Left forelimb (tissue), 1 donor: ENCODE results near the gene S1PR5.

Experiments
- DNase-seq: peaks from one replicate; pipeline ENCODE4 v3.0.0-alpha.2; 2018; ENCODE audit warnings: low spot score

Gene S1PR5

DNA sequence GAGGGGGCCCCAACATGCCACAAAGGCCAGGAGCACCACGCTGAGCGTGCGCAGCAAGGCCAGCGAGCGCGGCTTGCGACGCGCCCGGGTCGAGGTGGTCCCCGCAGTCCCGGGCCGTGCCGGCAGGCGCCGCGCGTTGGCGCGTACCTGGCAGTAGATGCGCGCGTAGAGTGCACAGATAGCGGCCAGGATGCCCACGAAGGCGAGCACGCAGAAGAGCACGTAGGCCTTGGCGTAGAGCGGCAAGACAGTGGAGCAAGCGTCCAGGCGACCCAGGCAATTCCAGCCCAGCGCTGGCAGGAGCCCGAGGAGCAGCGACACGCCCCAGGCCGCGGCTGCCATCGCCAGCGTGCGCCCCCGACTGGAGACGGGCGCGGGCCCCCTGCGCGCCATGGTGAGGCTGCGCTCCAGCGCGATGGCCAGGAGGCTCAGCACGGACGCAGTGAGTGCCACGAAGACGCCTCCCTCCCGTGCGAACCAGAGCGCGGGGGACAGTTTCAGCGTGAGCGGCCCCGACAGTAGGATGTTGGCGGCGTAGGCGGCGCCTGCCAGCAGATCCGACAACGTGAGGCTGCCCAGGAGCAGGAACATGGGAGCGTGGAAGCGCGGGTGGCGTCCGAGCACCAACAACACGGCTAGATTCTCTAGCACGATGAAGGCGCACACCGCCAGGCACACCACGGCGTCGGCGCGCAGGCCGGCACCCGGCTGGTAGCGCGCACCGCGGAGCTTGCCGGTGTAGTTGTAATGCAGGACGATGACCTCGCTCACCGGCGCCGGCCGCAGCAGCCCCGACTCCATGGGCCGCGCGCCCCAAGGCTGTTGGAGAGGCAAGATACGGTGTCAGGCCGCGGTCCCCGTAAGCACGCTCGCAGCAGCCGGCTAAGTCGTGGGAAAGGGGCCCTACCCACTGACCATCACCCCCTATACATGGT lies 2.8 kb downstream of the S1PR5 start:
- DNase-seq: no peak

DNA sequence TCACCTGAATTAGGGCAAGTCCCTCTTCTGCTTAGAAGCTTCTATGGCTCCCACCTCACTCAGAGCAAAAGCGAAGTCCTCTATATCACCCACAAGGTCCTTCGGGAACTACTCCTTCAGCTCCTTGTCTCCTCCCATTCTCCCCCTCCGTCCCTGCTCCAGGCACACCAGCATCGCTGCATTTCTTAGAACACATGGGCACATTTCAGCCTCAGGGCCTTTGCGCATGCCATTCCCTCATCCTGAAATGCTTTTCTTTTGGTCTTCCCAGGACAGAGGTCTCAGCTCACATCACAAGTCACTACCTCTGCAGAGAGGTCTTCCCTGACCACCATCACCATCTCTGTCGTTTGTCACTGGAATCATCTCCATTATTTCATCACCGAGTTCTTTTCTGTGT lies 4.0 kb downstream of the S1PR5 start:
- no peak for DNase-seq

DNA sequence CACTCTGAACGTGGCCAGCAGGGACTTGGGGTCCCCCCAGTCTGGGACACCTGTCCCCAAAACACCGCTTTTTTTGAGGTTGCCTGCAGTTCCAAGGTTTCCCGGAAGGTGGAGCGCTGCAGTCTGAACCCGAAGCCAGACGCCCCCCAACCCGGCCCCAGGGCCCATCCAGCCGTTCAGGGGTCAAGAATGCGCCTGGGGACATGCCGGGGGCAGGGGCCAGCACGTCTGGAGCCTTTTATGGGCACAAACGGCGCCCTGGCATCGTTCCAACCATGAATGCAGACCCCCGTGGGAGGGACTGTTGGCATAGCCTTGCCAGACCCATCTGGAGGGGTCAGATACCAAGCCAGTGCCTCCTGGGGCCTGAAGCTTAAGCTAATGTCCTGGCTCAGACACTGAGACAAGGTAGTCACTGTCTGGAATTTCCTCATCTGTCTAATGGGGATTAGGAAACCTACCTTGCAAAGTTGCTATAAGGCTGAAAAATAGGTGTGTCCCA lies 6.9 kb downstream of the S1PR5 start:
- DNase-seq: no peak

DNA sequence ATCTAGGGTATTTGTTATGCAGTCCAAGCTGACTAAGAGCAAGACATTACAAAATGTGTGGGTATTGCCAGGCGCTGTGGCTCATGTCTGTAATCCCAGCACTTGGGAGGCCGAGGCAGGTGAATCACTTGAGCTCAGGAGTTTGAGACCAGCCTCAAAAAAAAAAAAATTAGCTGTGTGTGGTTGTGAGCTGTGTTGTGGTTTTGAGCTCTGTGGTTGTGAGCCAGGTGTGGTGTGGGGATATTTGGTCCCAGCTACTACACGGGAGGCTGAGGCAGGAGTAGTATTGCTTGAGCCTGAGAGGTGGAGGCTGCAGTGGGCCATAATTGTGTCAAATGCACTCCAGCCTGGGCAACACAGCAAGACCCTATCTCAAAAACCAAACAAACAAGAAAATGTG lies 8.5 kb downstream of the S1PR5 start:
- DNase-seq: no peak

DNA sequence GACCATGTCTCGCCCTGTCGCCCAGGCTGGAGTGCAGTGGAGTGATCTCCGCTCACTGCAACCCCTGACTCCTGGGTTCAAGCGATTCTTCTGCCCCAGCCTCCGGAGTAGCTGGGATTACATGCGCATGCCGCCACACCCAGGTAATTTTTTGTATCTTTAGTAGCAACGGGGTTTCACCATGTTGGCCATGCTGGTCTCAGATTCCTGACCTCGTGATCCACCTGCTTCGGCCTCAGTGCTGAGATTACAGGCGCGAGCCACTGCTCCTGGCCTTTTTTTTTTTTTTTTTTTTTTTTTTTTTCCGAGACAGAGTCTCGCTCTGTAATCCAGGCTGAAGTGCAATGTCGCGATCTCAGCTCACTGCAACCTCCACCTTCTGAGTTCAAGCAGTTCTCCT lies 9.2 kb downstream of the S1PR5 start:
- DNase-seq: no peak

DNA sequence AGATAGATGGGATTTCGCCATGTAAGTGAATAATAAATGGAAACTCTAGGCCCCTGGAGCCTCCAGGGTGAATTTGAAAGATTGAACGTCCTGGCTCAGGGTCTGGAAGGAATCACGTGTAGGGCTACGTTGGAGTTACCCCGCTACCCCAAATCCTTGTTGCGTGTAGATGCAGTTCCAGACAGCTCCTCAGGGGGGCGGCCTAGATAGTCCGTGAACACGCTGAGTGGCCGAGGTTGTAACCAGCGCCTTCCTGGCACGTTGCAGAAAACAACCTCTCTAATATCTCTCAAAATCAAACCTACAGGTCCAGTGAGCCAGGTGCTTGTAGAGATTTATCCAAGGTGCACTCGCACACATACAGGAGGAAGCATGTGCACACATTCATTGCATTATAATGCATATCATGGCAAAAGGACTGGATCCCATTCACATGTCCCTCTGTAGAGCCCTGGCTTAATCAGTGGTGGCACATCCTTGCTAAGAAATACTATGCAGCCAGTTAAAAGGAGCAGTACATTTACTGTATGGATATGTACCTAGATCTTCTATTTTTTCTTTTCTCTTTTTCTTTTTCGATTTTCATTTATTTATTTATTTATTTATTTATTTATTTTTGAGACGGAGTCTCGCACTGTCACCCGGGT lies 11.5 kb downstream of the S1PR5 start:
- no peak for DNase-seq

DNA sequence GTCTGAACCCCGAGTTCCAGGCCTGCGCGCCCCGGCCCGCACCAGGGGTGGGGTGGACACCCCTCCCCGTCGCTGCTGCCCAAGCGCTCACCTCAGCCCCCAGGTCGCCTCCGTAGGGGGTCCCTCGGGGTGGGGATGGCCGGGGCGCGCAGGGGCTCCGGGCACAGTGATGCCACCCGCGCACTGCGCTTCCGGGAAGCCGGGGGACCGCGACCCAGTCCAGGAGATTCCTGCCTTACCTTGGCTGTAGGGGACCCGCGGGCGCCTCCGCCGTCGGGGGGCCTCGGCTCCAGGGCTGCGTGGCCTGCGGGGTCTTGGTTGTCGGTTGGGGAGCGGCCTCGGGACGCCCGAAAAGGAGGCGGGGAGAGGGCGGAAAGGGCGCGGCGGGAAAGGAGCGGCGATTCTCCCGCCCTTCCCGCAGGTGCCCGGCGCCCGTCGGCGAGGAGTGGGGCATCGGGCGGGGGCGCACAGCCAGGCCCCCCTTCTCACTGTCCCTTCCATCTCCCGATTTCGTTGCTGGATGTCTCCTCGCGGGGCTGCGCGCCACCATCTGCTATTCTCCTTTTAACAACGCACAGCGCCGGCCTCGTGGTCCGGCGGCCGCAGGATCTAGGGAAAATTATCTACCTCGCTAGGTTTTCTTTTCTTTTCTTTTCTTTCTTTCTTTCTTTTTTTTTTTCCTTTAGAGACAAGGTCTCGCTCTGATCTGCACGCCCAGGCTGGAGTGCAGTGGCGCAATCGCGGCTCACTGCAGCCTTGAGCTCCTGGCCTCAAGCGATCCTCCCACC lies 14.1 kb downstream of the S1PR5 start, which contains the start of gene KEAP1:
Gene KEAP1, minus strand, starts transcription at position 355 of the 788 bp plus-strand sequence. CDS start 3,323 bp downstream, outside the sequence.
- DNase-seq: no peak

DNA sequence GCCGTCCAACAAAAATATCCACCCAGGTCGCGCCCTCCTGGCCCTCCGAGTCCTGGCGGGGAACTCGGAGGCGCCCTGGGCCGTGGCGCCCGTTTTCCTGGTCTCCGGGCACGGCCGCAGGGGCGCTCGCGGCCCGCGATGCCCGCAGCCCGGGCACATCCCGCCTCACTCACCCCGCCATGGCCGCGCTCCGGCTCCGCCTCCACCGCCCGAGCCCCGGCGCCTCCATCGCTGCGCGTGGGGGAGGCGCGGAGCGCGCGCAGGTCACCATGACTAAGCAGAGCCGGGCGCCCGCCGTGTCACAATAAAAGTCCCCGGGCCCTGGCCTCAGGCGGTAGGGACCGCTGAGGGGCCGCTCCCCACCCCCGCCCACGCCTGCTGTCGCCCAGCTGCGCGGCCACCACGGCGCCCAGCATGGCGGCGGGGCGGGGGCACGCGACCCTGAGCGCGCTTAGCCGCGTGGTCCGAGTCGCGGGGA lies 14.7 kb downstream of the S1PR5 start:
- DNase-seq: peak; percentile 93

DNA sequence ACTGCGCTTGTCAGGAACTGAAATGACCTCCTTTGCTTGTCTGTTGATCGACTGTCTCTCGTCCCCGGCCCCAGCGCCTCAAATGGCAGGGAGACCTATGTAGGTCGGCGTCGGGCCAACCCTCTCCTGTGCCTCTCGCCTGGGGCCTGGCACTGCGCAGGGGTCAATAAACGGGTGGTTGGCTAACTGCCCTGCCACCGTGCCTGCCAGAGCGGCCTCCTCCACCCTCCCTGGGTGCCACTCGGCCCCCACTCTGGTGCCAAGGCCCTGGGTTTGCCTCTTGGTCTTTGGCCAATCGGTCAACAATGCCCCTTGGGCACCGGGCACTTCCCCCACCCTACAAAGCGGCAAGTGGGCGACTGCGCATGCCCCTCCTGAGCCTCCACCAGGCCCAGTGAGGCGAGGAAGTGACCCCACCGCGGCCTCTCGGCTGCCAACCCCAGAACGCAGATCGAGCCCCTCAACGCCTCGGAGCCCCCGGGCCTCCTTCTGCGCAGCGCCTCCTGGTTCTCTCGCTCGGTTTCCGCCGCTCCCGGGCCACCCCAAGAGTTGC lies 15.2 kb downstream of the S1PR5 start:
- peak; percentile 74 for DNase-seq

DNA sequence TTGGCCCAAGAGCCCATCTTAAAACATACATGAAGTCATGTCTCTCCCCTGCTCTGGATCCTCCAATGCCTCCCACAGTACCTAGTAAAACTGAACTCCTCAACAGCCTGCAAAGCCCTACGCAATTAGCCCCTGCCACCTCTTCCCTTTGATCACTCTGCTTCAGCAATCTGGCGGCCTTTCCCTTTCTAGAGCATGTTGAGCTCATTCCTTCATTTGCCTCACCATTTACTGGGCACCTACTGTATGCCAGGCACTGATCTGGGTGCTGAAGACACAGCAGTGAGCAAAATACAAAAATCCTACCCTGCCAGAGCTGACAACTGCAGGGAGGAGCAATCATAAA lies 17.0 kb downstream of the S1PR5 start:
- DNase-seq: no peak

DNA sequence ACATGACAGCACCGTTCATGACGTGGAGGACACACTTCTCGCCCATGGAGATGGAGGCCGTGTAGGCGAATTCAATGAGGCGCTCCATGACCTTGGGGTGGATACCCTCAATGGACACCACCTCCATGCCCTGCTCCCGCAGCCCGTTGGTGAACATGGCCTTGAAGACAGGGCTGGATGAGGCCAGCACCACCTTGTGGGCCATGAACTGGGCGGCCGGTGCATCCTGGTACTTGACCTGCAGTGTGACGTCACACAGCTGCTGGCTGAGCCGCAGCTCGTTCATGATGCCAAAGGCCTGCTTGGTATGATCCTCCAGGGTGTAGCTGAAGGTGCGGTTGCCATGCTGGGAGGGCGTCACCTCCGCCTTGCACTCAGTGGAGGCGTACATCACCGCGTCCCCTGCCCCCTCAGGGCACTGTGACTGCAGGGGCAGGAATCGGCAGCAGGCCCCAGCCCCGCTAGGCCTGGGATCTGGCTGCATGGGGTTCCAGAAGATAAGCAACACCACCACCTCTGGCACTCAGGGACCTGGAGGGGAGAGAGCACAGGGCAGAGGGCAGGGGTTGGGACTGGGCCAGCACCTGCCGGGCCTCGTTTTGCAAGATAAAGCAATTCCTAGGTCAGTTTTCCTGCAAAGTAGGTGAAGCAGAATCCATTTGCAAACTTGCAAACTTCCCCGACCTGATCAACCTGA lies 17.5 kb downstream of the S1PR5 start:
- no peak for DNase-seq

DNA sequence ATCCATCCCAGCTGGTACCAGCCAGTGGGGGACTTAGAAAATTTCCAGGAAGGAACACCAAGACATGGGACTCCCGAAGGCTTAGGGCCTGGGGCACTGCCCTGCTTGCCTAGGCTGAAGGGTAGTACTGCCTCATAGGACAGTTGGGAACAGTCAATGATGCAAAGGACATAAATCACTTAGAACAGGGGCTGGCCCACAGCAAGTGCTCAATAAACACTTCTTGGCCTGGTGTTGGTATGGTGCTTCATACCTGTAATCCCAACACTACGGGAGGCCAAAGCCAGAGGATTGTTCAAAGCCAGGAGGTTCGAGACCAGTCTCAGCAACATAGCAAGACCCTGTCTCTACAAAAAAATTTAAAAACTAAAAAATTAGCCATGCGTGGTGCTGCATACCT lies 19.9 kb downstream of the S1PR5 start:
- DNase-seq: no peak

DNA sequence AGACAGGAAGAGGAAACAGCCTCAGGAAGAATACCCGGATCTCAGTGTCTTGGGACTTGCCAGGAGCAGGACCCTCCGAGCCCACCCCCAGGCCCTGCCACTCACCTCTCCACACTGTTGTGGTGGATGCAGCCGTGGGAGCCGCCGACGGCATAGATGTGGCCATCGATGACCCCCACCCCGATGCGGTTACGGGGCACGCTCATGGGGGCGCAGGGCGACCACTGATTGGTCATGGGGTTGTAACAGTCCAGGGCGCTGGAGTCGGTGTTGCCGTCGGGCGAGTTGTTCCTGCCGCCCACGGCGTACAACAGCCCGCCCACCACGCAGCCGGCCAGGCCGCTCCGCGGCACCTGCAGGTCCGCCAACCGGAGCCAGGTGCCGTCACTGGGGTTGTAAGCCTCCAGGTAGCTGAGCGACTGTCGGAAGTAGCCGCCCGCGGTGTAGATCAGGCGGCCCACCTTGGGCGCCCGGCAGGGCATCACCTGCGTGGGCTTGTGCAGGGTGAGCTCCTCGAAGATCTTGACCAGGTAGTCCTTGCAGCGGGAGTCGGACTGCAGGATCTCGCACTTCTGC lies 25.7 kb downstream of the S1PR5 start:
- DNase-seq: no peak

DNA sequence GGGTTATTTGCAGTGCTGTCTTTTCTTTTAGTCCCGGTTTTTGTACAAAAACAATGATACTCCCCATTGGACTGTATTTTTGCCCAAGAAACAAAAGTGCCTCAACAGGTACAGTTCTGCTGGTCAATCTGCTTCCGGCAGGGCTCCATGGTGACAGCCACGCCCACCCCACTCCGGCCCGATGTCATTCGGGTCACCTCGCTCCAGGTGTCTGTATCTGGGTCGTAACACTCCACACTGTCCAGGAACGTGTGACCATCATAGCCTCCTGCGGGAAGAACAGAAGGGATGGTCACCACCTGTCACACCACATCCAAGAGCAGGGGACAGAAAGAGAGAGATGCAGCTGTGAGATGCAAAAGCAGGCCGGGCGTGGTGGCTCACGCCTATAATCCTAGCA lies 30.7 kb downstream of the S1PR5 start:
- no peak for DNase-seq

DNA sequence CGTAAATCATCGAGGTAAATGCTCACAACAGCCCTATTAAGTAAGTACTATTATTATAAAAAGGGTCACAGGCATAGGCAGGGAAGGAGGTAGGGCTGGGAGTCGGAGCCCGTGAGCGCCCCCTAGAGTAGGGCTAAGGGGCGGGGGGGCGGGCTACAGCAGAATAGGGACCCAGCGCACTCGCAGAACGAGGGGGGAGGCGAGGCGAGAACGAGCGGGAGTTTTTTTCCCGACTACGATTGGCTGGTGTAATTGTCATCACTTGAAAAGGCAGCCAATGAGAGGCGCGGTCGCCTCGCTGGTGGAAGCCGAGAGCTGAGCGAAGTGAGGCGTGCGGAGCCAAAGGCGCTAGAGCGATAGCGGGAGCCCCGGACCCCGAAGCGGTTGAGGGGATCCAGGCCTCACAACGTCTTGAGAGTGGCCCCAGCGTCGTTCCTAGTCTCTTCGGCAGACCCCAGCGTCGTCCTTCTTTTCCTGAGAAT lies 38.3 kb downstream of the S1PR5 start:
- peak; percentile 87 for DNase-seq

DNA sequence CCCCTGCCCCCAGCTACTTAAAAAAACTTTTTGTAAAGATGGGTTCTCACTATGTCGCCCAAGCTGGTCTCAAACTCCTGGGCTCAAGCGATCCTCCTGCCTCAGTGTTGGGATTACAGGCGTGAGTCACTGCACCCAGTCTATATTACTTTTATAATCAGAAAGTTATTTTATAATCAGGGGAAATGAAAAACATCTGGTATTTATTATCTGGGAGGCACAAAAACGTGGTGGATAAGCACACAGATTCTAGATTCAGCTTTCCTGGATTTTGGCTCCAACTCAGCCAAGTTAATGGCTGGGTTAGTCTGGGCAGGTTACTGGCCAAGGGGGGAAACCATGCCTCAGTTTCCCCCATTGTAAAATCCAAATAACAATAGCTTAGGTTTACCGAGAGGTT lies 38.8 kb downstream of the S1PR5 start:
- DNase-seq: no peak

DNA sequence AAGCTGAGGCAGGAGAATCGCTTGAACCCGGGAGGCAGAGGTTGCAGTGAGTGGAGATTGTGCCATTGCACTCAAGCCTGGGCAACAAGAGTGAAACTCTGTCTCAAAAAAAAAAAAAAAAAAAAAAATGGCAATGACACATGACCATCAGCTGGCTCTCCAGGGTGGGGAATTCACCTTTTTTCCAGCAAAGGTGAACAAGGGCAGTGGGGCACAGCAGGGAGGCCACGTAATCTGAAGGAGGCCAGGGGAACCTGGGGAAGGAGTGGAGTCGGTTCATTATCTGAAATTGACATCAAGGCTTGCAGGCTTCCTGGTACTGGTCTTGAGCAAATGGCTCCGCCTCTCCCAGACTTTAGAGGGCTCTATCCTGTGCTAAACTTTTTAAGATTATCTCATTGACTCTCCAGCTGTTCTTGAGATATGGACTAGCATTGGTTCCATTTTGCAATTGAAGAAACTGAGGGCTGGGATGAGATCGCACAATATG lies 42.2 kb downstream of the S1PR5 start:
- DNase-seq: no peak

DNA sequence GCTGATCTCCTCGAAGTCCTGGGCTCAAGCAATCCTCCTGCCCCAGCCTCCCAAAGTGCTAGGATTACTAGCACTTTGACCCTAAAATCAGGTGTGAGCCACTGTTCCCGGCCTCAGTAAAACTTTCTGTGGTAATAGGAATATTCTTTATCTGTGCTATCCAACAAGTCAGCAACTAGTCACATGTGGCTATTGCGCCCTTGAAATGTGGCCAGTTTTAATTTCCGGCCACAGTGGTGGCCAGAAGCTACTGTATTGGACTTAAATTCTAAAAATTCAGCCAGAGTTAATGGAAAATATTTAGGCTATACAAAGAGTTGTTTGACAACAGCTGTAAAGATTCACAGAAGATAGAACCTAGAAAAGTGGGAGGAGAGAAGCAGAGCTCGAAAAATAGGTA lies 44.1 kb downstream of the S1PR5 start:
- no peak for DNase-seq

DNA sequence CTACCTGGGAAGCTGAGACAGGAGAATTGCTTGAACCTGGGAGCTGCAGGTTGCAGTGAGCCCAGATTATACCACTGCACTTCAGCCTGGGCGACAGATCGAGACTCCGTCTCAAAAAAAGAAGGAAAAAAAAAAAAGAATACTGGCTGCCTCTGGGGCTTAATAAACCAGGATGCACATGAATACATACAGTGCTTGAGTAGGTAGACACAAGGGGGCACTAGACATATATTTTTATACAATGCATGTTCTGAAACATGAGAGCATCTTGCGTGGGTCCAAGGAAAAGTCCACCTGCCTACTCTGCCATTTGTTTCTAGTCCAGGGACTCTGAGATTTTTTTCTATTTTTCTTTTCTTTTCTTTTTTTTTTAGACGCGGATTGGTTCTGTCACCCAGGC lies 45.3 kb downstream of the S1PR5 start:
- no peak for DNase-seq

DNA sequence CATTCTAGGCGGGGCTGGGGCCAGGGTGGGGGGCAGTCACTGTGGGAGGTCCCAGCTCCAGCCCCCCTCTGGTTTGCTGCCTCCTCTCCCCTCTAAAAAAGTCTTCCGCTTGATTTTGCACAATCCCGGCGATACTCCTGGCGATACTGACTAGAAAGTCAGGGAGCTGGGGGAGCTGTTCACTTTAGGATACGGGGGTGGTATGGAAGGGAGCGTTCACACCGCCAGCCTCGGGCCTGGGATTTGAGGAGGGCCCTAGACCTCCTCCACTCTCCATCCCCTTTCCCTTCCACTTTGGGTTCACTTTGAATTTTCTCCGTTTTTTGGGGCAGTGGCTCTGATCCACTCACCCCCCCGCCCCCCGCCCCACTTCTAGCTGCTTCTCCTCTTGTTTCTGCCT lies 49.1 kb downstream of the S1PR5 start:
- no peak for DNase-seq
